Measurements from ENCODE around the gene SNCB.
"Not testable (repeated sequence)": the region's sequence is repeated elsewhere in the genome, so short reads cannot be mapped to it uniquely, and the experiment has no call there.

The SNCB gene

GRCh38 chr5:176591667-176592066 lies 38.7 kb downstream of the SNCB start:
- not testable (repeated sequence) for H3K4me1 ChIP-seq (ENCODE audit: insufficient read depth, low read length); H3K4me3 ChIP-seq (ENCODE audit: low read length); H3K27me3 ChIP-seq (ENCODE audit: insufficient read depth, low read length)

DNA sequence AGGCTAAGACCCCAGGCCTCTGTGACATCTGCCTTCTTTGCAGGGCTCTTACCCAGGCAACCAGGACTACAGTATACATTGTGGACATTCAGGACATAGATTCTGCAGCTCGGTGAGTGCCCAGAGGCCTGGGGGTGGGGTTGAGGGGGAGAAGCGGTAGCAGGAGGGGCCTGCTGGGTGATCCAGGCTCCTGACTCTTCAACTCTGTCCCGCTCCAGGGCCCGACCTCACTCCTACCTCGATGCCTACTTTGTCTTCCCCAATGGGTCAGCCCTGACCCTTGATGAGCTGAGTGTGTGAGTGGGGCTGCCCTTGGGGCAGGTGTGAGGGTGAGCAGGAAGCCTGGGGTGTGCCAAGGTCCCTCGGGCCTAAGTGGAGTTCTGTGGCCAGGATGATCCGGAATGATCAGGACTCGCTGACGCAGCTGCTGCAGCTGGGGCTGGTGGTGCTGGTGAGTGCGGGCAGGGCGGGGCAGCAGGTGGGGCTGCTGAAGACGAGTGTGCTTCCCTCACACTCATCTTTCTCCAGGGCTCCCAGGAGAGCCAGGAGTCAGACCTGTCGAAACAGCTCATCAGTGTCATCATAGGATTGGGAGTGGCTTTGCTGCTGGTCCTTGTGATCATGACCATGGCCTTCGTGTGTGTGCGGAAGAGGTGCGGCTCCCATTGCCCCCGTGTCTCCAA lies 40.2 kb downstream of the SNCB start:
- no peak overlapping the region for H2AFZ ChIP-seq (ENCODE audit: low read depth, low read length)
- H3K36me3 ChIP-seq (ENCODE audit: insufficient read depth, low read length), result peaks cover 13% of the 10 kb centered on the region
- H3K9me3 ChIP-seq (ENCODE audit: low read length), result peaks cover 14% of the 10 kb centered on the region
- H3K4me1 ChIP-seq (ENCODE audit: insufficient read depth, low read length), result no peaks in the 10 kb centered on the region
- H3K27me3 ChIP-seq (ENCODE audit: insufficient read depth, low read length), result no peaks in the 10 kb centered on the region
- no peak overlapping the region for H3K4me3 ChIP-seq (ENCODE audit: low read length)

More at GRCh38 chr5:176591667-176592066, 38.7 kb downstream of the SNCB start:
- H2AFZ ChIP-seq (ENCODE audit: low read depth, low read length), result not testable (repeated sequence)
- Histone ChIP-seq H3K36me3 (ENCODE audit: insufficient read depth, low read length) (peaks cover 19% of the 10 kb centered on the region), H3K9me3 (ENCODE audit: low read length) (peaks cover 14% of the 10 kb centered on the region)

- no peak overlapping the region for H2AFZ ChIP-seq (ENCODE audit: low read depth, low read length)
- H3K9me3 ChIP-seq (ENCODE audit: low read length), result peaks cover 22% of the 10 kb centered on the region
- H3K4me3 ChIP-seq (ENCODE audit: low read length), result no peak overlapping the region
- no peaks in the 10 kb centered on the region for H3K27me3 ChIP-seq (ENCODE audit: insufficient read depth, low read length)
- no peaks in the 10 kb centered on the region for H3K4me1 ChIP-seq (ENCODE audit: insufficient read depth, low read length)
- H3K36me3 ChIP-seq (ENCODE audit: insufficient read depth, low read length), result peaks cover 13% of the 10 kb centered on the region
Measured at GRCh38 chr5:176589039-176589769, 41.1 kb downstream of the SNCB start.

GRCh38 chr5:176588297-176588696 lies 42.0 kb downstream of the SNCB start:
- Histone ChIP-seq H3K4me3 (ENCODE audit: low read length) (no peak overlapping the region), H3K27me3 (ENCODE audit: insufficient read depth, low read length) (no peaks in the 10 kb centered on the region), H3K4me1 (ENCODE audit: insufficient read depth, low read length) (no peaks in the 10 kb centered on the region), H3K9me3 (ENCODE audit: low read length) (peaks cover 22% of the 10 kb centered on the region), H2AFZ (ENCODE audit: low read depth, low read length) (no peak overlapping the region), H3K36me3 (ENCODE audit: insufficient read depth, low read length) (peaks cover 13% of the 10 kb centered on the region)

DNA sequence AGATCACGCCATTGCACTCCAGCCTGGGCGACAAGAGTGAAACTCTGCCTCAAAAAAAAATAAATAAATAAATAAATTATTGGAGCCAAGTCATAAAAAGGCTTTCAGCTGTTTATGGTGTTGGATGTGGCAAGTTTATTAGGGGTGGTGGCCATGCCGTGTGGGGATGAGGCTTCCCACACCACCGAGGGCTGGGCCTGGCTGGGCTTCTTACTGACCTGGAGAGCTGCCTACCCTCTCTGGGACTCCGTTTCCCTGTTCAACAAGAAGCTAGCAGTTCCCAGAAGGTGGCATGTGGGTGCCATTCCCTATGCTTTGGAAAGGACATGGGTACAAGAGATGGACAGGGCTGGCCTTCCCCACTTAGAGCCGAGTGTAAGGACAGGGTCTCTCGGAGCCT lies 42.9 kb downstream of the SNCB start:
- H2AFZ ChIP-seq (ENCODE audit: low read depth, low read length), result no peak overlapping the region
- H3K27me3 ChIP-seq (ENCODE audit: insufficient read depth, low read length), result no peaks in the 10 kb centered on the region
- no peaks in the 10 kb centered on the region for H3K4me1 ChIP-seq (ENCODE audit: insufficient read depth, low read length)
- peaks cover 17% of the 10 kb centered on the region for H3K9me3 ChIP-seq (ENCODE audit: low read length)
- H3K36me3 ChIP-seq (ENCODE audit: insufficient read depth, low read length), result peaks cover 6% of the 10 kb centered on the region
- H3K4me3 ChIP-seq (ENCODE audit: low read length), result no peak overlapping the region

- H3K27me3 ChIP-seq (ENCODE audit: insufficient read depth, low read length), result no peaks in the 10 kb centered on the region
- H3K4me3 ChIP-seq (ENCODE audit: low read length), result no peak overlapping the region
- H3K4me1 ChIP-seq (ENCODE audit: insufficient read depth, low read length), result no peaks in the 10 kb centered on the region
Measured at GRCh38 chr5:176583076-176583475, 47.3 kb downstream of the SNCB start.

GRCh38 chr5:176581361-176581760 lies 49.0 kb downstream of the SNCB start:
- Histone ChIP-seq H2AFZ (ENCODE audit: low read depth, low read length) (no peak overlapping the region), H3K4me3 (ENCODE audit: low read length) (no peak overlapping the region), H3K9me3 (ENCODE audit: low read length) (peaks cover 8% of the 10 kb centered on the region), H3K27me3 (ENCODE audit: insufficient read depth, low read length) (no peaks in the 10 kb centered on the region), H3K36me3 (ENCODE audit: insufficient read depth, low read length) (no peaks in the 10 kb centered on the region), H3K4me1 (ENCODE audit: insufficient read depth, low read length) (peaks cover 2% of the 10 kb centered on the region)

More at GRCh38 chr5:176583076-176583475, 47.3 kb downstream of the SNCB start:
- Histone ChIP-seq H3K9me3 (ENCODE audit: low read length) (peaks cover 8% of the 10 kb centered on the region), H2AFZ (ENCODE audit: low read depth, low read length) (no peak overlapping the region), H3K36me3 (ENCODE audit: insufficient read depth, low read length) (no peaks in the 10 kb centered on the region)

- H3K4me1 ChIP-seq (ENCODE audit: insufficient read depth, low read length), result peaks cover 2% of the 10 kb centered on the region
- H2AFZ ChIP-seq (ENCODE audit: low read depth, low read length), result no peak overlapping the region
- peaks cover under 1% of the 10 kb centered on the region for H3K9me3 ChIP-seq (ENCODE audit: low read length)
- H3K4me3 ChIP-seq (ENCODE audit: low read length), result no peak overlapping the region
- no peaks in the 10 kb centered on the region for H3K36me3 ChIP-seq (ENCODE audit: insufficient read depth, low read length)
- H3K27me3 ChIP-seq (ENCODE audit: insufficient read depth, low read length), result no peaks in the 10 kb centered on the region
Measured at GRCh38 chr5:176579323-176579722, 51.0 kb downstream of the SNCB start.

DNA sequence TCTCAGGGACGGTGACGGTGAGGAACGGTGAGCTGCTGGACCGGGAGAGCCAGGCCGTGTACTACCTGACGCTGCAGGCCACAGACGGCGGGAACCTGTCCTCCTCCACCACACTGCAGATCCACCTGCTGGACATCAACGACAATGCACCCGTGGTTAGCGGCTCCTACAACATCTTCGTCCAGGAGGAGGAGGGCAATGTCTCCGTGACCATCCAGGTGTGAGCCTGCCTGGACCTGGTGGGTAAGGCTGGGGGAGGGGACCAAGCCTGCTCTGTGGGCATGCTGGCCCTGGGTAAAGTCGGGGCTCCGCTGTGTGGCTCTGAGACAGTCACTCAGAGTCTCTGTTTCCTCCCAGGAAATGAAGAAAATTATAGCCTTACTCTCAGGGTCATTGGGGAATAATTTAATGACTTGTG lies 51.9 kb downstream of the SNCB start:
- no peaks in the 10 kb centered on the region for H3K27me3 ChIP-seq (ENCODE audit: insufficient read depth, low read length)
- no peaks in the 10 kb centered on the region for H3K9me3 ChIP-seq (ENCODE audit: low read length)
- H3K36me3 ChIP-seq (ENCODE audit: insufficient read depth, low read length), result no peaks in the 10 kb centered on the region
- H3K4me1 ChIP-seq (ENCODE audit: insufficient read depth, low read length), result peaks cover 2% of the 10 kb centered on the region
- no peak overlapping the region for H3K4me3 ChIP-seq (ENCODE audit: low read length)
- H2AFZ ChIP-seq (ENCODE audit: low read depth, low read length), result no peak overlapping the region

- H3K4me3 ChIP-seq (ENCODE audit: low read length), result no peak overlapping the region
- no peaks in the 10 kb centered on the region for H3K9me3 ChIP-seq (ENCODE audit: low read length)
- no peak overlapping the region for H2AFZ ChIP-seq (ENCODE audit: low read depth, low read length)
- no peaks in the 10 kb centered on the region for H3K36me3 ChIP-seq (ENCODE audit: insufficient read depth, low read length)
- peaks cover 1% of the 10 kb centered on the region for H3K27me3 ChIP-seq (ENCODE audit: insufficient read depth, low read length)
- peaks cover 2% of the 10 kb centered on the region for H3K4me1 ChIP-seq (ENCODE audit: insufficient read depth, low read length)
Measured at GRCh38 chr5:176577312-176578176, 52.8 kb downstream of the SNCB start.

DNA sequence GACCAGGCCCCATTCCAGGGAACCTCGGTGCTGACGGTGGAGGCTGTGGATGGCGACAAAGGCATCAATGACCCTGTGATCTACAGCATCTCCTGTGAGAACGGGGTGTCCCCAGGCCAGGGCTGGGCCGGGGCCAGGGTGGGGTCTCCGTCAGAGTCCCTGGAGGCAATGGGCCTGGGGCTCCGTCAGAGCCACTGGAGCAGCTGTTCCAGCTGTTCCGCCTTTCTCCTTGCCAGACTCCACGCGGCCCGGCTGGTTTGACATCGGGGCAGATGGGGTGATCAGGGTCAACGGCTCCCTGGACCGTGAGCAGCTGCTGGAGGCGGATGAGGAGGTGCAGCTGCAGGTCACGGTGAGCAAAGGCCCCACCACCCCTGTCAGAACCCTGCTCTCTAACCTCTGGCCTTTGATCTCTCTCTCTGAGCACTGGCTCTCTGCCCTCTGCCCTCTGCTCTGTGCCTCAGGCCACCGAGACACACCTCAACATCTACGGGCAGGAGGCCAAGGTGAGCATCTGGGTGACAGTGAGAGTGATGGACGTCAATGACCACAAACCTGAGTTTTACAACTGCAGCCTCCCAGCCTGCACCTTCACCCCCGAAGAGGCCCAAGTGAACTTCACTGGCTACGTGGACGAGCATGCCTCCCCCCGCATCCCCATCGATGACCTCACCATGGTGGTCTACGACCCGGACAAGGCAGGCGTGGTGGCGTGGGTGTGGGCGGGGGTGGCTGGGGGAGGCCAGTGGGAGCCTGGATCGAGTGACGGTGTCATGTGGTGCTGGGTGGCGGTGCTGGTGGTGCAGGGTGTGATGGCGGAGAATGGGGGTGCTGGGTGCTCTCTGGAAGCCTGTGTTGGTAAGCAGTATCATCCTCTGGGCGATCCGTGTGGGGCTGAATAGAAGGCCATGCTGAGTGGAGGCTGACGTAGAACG lies 54.6 kb downstream of the SNCB start:
- H3K4me3 ChIP-seq (ENCODE audit: low read length), result no peak overlapping the region

DNA sequence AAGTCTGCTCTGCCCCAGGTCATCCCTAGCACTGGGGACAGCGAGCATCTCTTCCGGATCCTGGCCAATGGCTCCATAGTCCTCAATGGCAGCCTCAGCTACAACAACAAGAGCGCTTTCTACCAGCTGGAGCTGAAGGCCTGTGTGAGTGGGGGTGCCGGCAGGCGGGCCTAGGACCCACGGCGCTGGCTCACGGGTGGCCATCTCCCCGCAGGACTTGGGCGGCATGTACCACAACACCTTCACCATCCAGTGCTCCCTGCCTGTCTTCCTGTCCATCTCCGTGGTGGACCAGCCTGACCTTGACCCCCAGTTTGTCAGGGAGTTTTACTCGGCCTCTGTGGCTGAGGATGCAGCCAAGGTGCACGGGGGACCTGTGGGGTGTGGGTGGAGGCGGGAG lies 55.3 kb downstream of the SNCB start:
- peaks cover 2% of the 10 kb centered on the region for H3K4me1 ChIP-seq (ENCODE audit: insufficient read depth, low read length)
- H3K4me3 ChIP-seq (ENCODE audit: low read length), result no peak overlapping the region
- peaks cover 3% of the 10 kb centered on the region for H3K27me3 ChIP-seq (ENCODE audit: insufficient read depth, low read length)
- no peaks in the 10 kb centered on the region for H3K9me3 ChIP-seq (ENCODE audit: low read length)
- no peak overlapping the region for H2AFZ ChIP-seq (ENCODE audit: low read depth, low read length)
- H3K36me3 ChIP-seq (ENCODE audit: insufficient read depth, low read length), result no peaks in the 10 kb centered on the region

More for the DNA sequence above, 54.6 kb downstream of the SNCB start:
- H3K36me3 ChIP-seq (ENCODE audit: insufficient read depth, low read length), result no peaks in the 10 kb centered on the region
- peaks cover 3% of the 10 kb centered on the region for H3K27me3 ChIP-seq (ENCODE audit: insufficient read depth, low read length)
- H2AFZ ChIP-seq (ENCODE audit: low read depth, low read length), result no peak overlapping the region
- no peaks in the 10 kb centered on the region for H3K9me3 ChIP-seq (ENCODE audit: low read length)
- H3K4me1 ChIP-seq (ENCODE audit: insufficient read depth, low read length), result peaks cover 2% of the 10 kb centered on the region

Measured in neuron (in vitro differentiated cells).